ENCODE data around the gene AKAP6. TPM values are rescaled to one million over a fixed set of nuclear protein-coding genes. Genes with fewer than 3 reads are reported as not detected.
A peak's percentile ranks its signal among the peaks of the same experiment; 100 is the strongest.

Gene AKAP6
- total RNA-seq, 1 experiment from 2014 or later: 1.9 TPM

DNA sequence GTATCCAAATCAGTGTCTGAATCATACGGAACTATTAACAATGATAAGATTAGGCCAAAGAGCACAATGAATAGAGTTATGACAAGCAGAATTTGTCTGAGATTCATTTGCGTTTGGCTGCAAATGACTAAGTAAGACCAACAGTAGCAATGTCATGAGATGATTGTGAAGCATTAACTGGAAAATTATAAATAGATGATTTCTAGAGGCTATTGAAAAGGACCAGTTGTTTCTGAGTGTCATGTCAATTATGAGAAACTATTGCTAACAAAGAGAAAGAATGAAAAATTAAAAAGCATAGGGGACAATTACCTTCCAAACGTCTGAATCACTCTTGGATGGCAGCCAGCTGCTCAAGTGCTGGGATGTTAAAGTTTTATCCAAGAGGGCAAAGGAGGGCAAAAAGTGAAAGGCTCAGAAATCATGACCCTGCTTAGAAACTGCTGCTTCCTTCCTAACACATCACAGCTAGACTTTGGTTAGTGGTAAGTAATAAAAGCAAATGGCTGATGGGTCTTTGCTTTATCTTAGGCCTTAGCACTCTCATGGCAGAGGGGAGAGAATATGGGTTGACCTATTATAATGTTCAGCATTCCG is 89.0 kb downstream of the AKAP6 start:
- Histone ChIP-seq H3K9me2 (ENCODE audit: insufficient read depth) (no peaks in the 10 kb centered on the region), H3K36me3 (ENCODE audit: control insufficient read depth in 1 of 2, insufficient read depth in 2 of 2, low read length in 2 of 2) (no peaks in the 10 kb centered on the region), H3K9ac (ENCODE audit: low read length) (no peak overlapping the region), H3K4me2 (ENCODE audit: low read length) (peak overlapping the region; percentile 49), H3K79me2 (ENCODE audit: insufficient read depth, low read length) (no peaks in the 10 kb centered on the region), H4K20me1 (ENCODE audit: insufficient read depth) (no peaks in the 10 kb centered on the region), H3K27ac (ENCODE audit: low read depth, low read length) (no peak overlapping the region; the same call in 1 of the 2 replicates), H3K4me1 (ENCODE audit: control insufficient read depth in 1 of 2, insufficient read depth in 2 of 2, low read length in 2 of 2) (peaks cover 14 to 16% of the 10 kb centered on the region in 2 experiments), H2AFZ (ENCODE audit: low read depth, low read length, poor library complexity, severe bottlenecking) (no peak overlapping the region), H3K4me3 (replicated peaks in 1 of 2; ENCODE audit: low read depth in 1 of 2, low read length in 2 of 2) (no peak overlapping the region; a peak in 1 of 4 replicates), H3K27me3 (ENCODE audit: insufficient read depth, low read length) (no peaks in the 10 kb centered on the region), H3K9me3 (ENCODE audit: control insufficient read depth in 1 of 2, insufficient read depth in 1 of 2, low read depth in 1 of 2, low read length in 2 of 2) (peaks cover 3 to 11% of the 10 kb centered on the region in 2 experiments; a peak in 3 of 4 replicates)
- DNase-seq (ENCODE audit: low read depth, low spot score) (no peak), ATAC-seq (peak; percentile 67)
- no peak for TF ChIP-seq ZNF274 (IDR thresholded peaks at IDR 0.05; ENCODE audit: low read depth, low read length)
- no peak for TF ChIP-seq ELF1 (IDR thresholded peaks at IDR 0.05; ENCODE audit: borderline replicate concordance, low read depth)
- TF ChIP-seq, protein P1, sequence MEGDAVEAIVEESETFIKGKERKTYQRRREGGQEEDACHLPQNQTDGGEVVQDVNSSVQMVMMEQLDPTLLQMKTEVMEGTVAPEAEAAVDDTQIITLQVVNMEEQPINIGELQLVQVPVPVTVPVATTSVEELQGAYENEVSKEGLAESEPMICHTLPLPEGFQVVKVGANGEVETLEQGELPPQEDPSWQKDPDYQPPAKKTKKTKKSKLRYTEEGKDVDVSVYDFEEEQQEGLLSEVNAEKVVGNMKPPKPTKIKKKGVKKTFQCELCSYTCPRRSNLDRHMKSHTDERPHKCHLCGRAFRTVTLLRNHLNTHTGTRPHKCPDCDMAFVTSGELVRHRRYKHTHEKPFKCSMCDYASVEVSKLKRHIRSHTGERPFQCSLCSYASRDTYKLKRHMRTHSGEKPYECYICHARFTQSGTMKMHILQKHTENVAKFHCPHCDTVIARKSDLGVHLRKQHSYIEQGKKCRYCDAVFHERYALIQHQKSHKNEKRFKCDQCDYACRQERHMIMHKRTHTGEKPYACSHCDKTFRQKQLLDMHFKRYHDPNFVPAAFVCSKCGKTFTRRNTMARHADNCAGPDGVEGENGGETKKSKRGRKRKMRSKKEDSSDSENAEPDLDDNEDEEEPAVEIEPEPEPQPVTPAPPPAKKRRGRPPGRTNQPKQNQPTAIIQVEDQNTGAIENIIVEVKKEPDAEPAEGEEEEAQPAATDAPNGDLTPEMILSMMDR (IDR thresholded peaks at IDR 0.05 in 2 of 3, conservative IDR thresholded peaks at IDR 0.05 in 1 of 3; ENCODE audit: borderline replicate concordance in 1 of 3, insufficient read depth in 1 of 3, low read depth in 2 of 3, low read length in 2 of 3): no peak
- TF ChIP-seq CEBPB (IDR thresholded peaks at IDR 0.05; ENCODE audit: low read depth): no peak
- peak; percentile 26; the same call in 1 of the 2 replicates for TF ChIP-seq SP1 (IDR thresholded peaks at IDR 0.05; ENCODE audit: low read depth)
- TF ChIP-seq EZH2 (IDR thresholded peaks at IDR 0.05): no peak
- peak; percentile 31 for TF ChIP-seq JUND (IDR thresholded peaks at IDR 0.05)
- TF ChIP-seq CBX3 (IDR thresholded peaks at IDR 0.05; ENCODE audit: low read depth): no peak
- TF ChIP-seq SRF (IDR thresholded peaks at IDR 0.05; ENCODE audit: low read depth): no peak
- TF ChIP-seq FOSL1 (IDR thresholded peaks at IDR 0.05; ENCODE audit: low read depth): peak; percentile 56
- no peak for TF ChIP-seq RAD21 (IDR thresholded peaks at IDR 0.05; ENCODE audit: low read depth)
- RAD21 ChIA-PET (ENCODE audit: low non-redundant PET in 1 of 2, low total read pairs in 2 of 2, uncharacterized antibody in 2 of 2, unreplicated experiment in 2 of 2): no interaction called here
- POLR2A ChIA-PET: no interaction called here
- CTCF ChIA-PET: no interaction called here
- no TSS peak for BruUV-seq (replicated peaks)
- intact Hi-C loops (cut with micrococcal nuclease): no loop called here
